HuH-7.5 (cell line): ENCODE data around the gene CXCL9.
"Not testable (repeated sequence)": the region's sequence is repeated elsewhere in the genome, so short reads cannot be mapped to it uniquely, and the experiment has no call there.

Experiments used
- DNase-seq: peaks from one replicate; pipeline ENCODE4 v3.0.0; 2011; ENCODE audit warnings: low spot score

The CXCL9 gene

GRCh38 chr4:76011700-76012387, 4.5 kb upstream of the CXCL9 start:
- no peak for DNase-seq

- DNase-seq, result no peak
Observed at GRCh38 chr4:76011018-76011670, 3.8 kb upstream of the CXCL9 start.

GRCh38 chr4:76010576-76010975, 3.3 kb upstream of the CXCL9 start:
- no peak for DNase-seq

- DNase-seq, result no peak
Observed at GRCh38 chr4:76009311-76009710, 2.0 kb upstream of the CXCL9 start.

GRCh38 chr4:76003620-76004019, 3.7 kb downstream of the CXCL9 start:
- DNase-seq, result no peak

GRCh38 chr4:76003035-76003434, 4.3 kb downstream of the CXCL9 start:
- no peak for DNase-seq

GRCh38 chr4:76002176-76002575, 5.1 kb downstream of the CXCL9 start:
- no peak for DNase-seq

GRCh38 chr4:76001700-76002099, 5.6 kb downstream of the CXCL9 start:
- DNase-seq, result no peak

GRCh38 chr4:76000279-76000678, 7.0 kb downstream of the CXCL9 start:
- no peak for DNase-seq

GRCh38 chr4:75998525-75999147, 8.7 kb downstream of the CXCL9 start:
- DNase-seq, result not testable (repeated sequence)

- DNase-seq, result no peak
Observed at GRCh38 chr4:75997946-75998345, 9.4 kb downstream of the CXCL9 start.

GRCh38 chr4:75997081-75997480, 10.2 kb downstream of the CXCL9 start:
- no peak for DNase-seq

GRCh38 chr4:75995727-75996126, 11.6 kb downstream of the CXCL9 start:
- DNase-seq, result no peak

- DNase-seq, result no peak
Observed at GRCh38 chr4:75992462-75992861, 14.8 kb downstream of the CXCL9 start.

GRCh38 chr4:75989846-75990528, 17.3 kb downstream of the CXCL9 start:
- no peak for DNase-seq

- DNase-seq, result no peak
Observed at GRCh38 chr4:75985116-75985515, 22.2 kb downstream of the CXCL9 start.

- no peak for DNase-seq
Observed at GRCh38 chr4:75980576-75980975, 26.7 kb downstream of the CXCL9 start.

GRCh38 chr4:75976177-75976576, 31.1 kb downstream of the CXCL9 start:
- DNase-seq, result no peak

- no peak for DNase-seq
Observed at GRCh38 chr4:75973766-75974165, 33.5 kb downstream of the CXCL9 start.

- DNase-seq, result no peak
Observed at GRCh38 chr4:75968084-75968483, 39.2 kb downstream of the CXCL9 start.

GRCh38 chr4:75963558-75963957, 43.8 kb downstream of the CXCL9 start:
- no peak for DNase-seq

GRCh38 chr4:75962072-75962471, 45.2 kb downstream of the CXCL9 start:
- DNase-seq, result not testable (repeated sequence)

- DNase-seq, result not testable (repeated sequence)
Observed at GRCh38 chr4:75958546-75958945, 48.8 kb downstream of the CXCL9 start.
